Dendritic cell treated with granulocyte-macrophage colony-stimulating factor and Interleukin-4, amounts not matched to agents 40 ng/mL and 50 ng/mL, for 4 days (primary cell): ENCODE data around the gene C1QBP.

Source experiments
- H3K27ac Mint-ChIP-seq: one replicate; pipeline ENCODE4 v1.8.0; 2022; ENCODE audit warnings: mild to moderate bottlenecking, mixed read lengths
- H3K27me3 Mint-ChIP-seq: one replicate; pipeline ENCODE4 v1.8.0; 2022; ENCODE audit warnings: mild to moderate bottlenecking, mixed read lengths
- H3K36me3 Mint-ChIP-seq: one replicate; pipeline ENCODE4 v1.8.0; 2022; ENCODE audit warnings: low read depth, mixed read lengths
- H3K4me1 Mint-ChIP-seq: one replicate; pipeline ENCODE4 v1.8.0; 2022; ENCODE audit warnings: low read depth, mixed read lengths
- H3K4me3 Mint-ChIP-seq: one replicate; pipeline ENCODE4 v1.8.0; 2022; ENCODE audit warnings: mild to moderate bottlenecking, moderate library complexity, mixed read lengths
- H3K9me3 Mint-ChIP-seq: one replicate; pipeline ENCODE4 v1.8.0; 2022; ENCODE audit warnings: mixed read lengths
- intact Hi-C: fragments of 100-400 bp; cut with micrococcal nuclease; formaldehyde crosslinking; loops from one replicate; pipeline ENCODE4 v1.15.0; 2022

Gene C1QBP

DNA sequence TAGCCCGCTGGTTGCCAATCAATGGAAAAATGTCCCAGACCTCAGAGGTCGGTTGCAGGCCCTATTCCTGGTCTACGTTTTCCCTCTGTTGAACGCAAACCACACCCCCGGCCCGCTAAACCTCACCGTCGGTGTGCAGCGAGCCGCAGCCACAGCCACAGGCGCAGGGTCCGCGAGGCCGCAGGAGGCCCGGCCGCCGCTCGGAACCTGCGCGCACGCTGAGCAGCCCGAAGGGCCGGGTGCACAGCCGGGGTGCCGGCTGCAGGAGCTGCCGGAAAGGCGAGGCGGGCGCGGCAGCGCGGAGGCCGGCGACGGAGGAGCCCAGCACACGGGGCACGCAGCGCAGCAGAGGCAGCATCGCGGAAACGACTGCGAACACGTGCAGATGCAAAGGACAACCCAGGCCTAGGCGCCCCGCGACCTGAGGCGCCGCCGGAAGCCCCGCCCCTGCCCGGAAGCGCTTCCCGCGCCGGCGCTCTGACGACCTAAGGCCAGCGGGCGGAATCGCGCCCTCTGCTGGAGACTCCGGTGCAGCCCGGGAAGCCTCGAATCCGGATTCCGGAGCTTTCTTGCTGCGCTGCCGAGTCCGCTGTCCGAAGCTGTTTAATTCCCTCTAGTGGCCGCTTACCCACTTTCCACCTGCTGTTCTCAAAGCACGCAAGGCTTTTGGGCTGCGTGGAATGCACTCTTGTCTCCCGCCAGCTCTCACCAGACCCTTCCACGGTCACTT is at the start of gene C1QBP:
C1QBP (minus strand) TSS at position 440 of the 730 bp plus-strand sequence; CDS start at position 358, 82 bp downstream.
- peaks cover 59% of the 10 kb centered on the region for H3K36me3 Mint-ChIP-seq
- H3K4me1 Mint-ChIP-seq = peaks cover 35% of the 10 kb centered on the region
- no peaks in the 10 kb centered on the region for H3K9me3 Mint-ChIP-seq
- intact Hi-C loops = loop anchor here (1.0 to 2.0 kb wide), 3 partner anchors 20 to 48 kb away; partner anchors contain the start of genes DERL2, DHX33, MIS12 and NUP88
- no peaks in the 10 kb centered on the region for H3K27me3 Mint-ChIP-seq
- peak within 1 kb of the TSS; percentile 87 for H3K27ac Mint-ChIP-seq
- peak within 1 kb of the TSS; percentile 79 for H3K4me3 Mint-ChIP-seq

DNA sequence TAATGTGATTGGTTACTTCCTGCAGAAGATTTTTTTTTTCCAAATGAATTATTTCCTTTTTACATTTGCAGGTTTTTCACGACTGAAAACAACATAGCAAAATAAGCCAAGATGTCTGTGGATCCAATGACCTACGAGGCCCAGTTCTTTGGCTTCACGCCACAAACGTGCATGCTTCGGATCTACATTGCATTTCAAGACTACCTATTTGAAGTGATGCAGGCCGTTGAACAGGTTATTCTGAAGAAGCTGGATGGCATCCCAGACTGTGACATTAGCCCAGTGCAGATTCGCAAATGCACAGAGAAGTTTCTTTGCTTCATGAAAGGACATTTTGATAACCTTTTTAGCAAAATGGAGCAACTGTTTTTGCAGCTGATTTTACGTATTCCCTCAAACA is 49.8 kb upstream of the C1QBP start:
- peaks cover 55% of the 10 kb centered on the region for H3K36me3 Mint-ChIP-seq
- H3K27ac Mint-ChIP-seq = no peak overlapping the region
- intact Hi-C loops = no loop called here
- no peaks in the 10 kb centered on the region for H3K27me3 Mint-ChIP-seq
- no peak overlapping the region for H3K4me3 Mint-ChIP-seq
- peaks cover 29% of the 10 kb centered on the region for H3K4me1 Mint-ChIP-seq
- peaks cover 11% of the 10 kb centered on the region for H3K9me3 Mint-ChIP-seq

- peak within 1 kb of the TSS; percentile 96 for H3K4me3 Mint-ChIP-seq
- peaks cover 78% of the 10 kb centered on the region for H3K36me3 Mint-ChIP-seq
- intact Hi-C loops = loop anchor here (1.0 to 2.0 kb wide), 2 partner anchors 48 to 67 kb away; partner anchors contain the start of genes C1QBP and NUP88
- H3K4me1 Mint-ChIP-seq = peaks cover 35% of the 10 kb centered on the region
- no peaks in the 10 kb centered on the region for H3K27me3 Mint-ChIP-seq
- H3K9me3 Mint-ChIP-seq = no peaks in the 10 kb centered on the region
- H3K27ac Mint-ChIP-seq = peak within 1 kb of the TSS; percentile 99
Measured at GRCh38 chr17:5486206-5487124, 47.5 kb upstream of the C1QBP start, which contains the start of gene MIS12. Gene MIS12 (plus strand): TSS chr17:5486566. CDS start chr17:5488863, 2,297 bp downstream.

DNA sequence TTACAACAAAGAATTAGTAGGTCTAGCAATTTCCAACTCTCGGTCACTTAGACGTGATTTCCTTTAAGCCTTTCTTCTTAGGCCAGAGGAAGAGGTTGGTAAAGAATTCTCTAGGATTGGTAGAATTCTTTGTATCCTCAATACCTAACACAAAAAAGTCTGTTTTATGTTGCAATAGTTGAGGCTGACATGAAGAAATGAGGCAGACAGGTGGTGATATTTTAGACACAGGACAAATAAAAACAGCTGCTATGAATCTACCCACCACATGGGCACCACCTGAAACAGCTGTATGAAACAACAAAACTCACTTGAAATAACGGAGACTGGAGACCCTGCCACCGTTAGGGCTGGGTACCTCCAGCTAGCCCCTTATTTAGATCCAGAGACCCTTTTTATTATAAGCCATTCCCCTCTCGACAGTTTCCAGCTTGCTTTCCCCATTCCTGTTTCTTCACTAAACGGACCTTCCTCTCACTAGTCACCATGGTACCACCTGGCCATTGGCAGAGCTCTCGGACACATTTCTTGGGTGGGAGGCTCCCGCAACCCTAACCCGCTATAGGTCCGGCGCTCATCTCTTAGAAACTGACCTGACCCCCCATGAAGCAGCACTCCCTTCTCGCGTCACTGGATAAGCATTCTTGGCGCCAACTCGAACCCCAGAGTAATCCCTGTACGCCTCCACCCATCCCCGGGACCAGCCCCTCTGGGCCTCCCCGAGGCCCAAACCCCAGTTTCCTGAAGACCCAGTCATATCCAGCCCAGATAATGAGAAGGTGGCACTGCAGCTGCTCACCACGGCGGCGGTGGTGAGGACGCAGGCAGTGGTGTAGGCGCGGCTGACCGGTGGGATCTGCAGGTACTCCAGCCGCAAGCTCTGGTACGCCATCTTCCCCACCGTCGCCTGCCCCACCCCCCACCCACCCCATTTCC is 46.6 kb upstream of the C1QBP start, which contains the start of gene DERL2:
DERL2 (minus strand) TSS at position 909 of the 936 bp plus-strand sequence; CDS start at position 892, 17 bp downstream.
- Mint-ChIP-seq H3K4me3 (peak within 1 kb of the TSS; percentile 96), H3K4me1 (peaks cover 35% of the 10 kb centered on the region), H3K36me3 (peaks cover 81% of the 10 kb centered on the region), H3K27ac (peak within 1 kb of the TSS; percentile 99), H3K27me3 (no peaks in the 10 kb centered on the region), H3K9me3 (no peaks in the 10 kb centered on the region)
- intact Hi-C loops = loop anchor here (1.0 to 2.0 kb wide), 2 partner anchors 47 to 66 kb away; partner anchors contain the start of genes C1QBP and NUP88

DNA sequence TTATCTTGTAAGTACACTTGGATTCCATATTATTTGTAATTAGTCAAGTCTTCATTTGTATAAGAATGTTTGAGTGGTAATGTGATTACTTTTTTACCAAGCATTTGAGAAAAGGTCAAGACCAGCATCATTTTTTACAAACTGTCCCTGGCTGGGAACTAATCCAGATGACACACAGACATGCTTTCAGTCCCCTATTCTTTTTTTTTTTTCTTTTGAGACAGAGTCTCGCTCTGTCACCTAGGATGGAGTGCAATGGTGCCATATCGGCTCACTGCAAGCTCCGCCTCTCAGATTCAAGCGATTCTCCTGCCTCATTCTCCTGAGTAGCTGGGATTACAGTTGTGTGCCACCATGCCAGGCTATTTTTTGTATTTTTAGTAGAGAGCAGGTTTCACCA is 42.5 kb upstream of the C1QBP start:
- Mint-ChIP-seq H3K4me3 (no peak overlapping the region), H3K36me3 (peaks cover 91% of the 10 kb centered on the region), H3K27me3 (no peaks in the 10 kb centered on the region), H3K27ac (no peak overlapping the region), H3K9me3 (no peaks in the 10 kb centered on the region), H3K4me1 (peaks cover 23% of the 10 kb centered on the region)
- intact Hi-C loops = no loop called here

GRCh38 chr17:5480962-5481361 is 42.0 kb upstream of the C1QBP start:
- Mint-ChIP-seq H3K27me3 (no peaks in the 10 kb centered on the region), H3K4me1 (peaks cover 23% of the 10 kb centered on the region), H3K27ac (no peak overlapping the region), H3K9me3 (no peaks in the 10 kb centered on the region), H3K4me3 (no peak overlapping the region), H3K36me3 (peaks cover 92% of the 10 kb centered on the region)
- intact Hi-C loops = no loop called here

GRCh38 chr17:5478992-5479391 is 40.0 kb upstream of the C1QBP start:
- Mint-ChIP-seq H3K4me1 (peaks cover 8% of the 10 kb centered on the region), H3K27me3 (no peaks in the 10 kb centered on the region), H3K36me3 (peaks cover 100% of the 10 kb centered on the region), H3K4me3 (no peak overlapping the region), H3K9me3 (no peaks in the 10 kb centered on the region), H3K27ac (no peak overlapping the region)
- intact Hi-C loops = no loop called here

DNA sequence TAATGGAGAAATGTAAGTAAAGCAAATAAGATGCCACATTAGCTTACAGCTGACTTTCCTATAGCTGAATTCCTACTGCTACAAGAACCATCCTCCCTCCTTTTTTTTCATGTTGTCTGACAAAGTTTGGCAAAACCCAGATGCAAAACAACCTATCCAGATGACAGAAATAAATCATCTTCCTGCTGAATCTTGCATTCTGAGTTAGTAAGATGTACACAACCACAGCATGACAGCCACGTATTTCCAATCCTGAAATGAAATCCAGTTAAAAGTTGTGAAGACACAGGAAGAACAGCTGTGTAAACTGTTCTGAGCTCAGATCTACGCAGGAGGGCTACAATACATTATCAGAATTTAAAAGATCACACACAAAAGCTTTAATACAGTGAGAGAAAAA is 35.0 kb upstream of the C1QBP start:
- Mint-ChIP-seq H3K27me3 (no peaks in the 10 kb centered on the region), H3K4me1 (no peaks in the 10 kb centered on the region), H3K9me3 (no peaks in the 10 kb centered on the region), H3K4me3 (no peak overlapping the region), H3K27ac (no peak overlapping the region), H3K36me3 (peaks cover 73% of the 10 kb centered on the region)
- intact Hi-C loops = no loop called here

GRCh38 chr17:5472511-5472910 is 33.6 kb upstream of the C1QBP start:
- Mint-ChIP-seq H3K9me3 (no peaks in the 10 kb centered on the region), H3K27me3 (no peaks in the 10 kb centered on the region), H3K4me1 (peaks cover 9% of the 10 kb centered on the region), H3K4me3 (no peak overlapping the region), H3K36me3 (peaks cover 67% of the 10 kb centered on the region), H3K27ac (no peak overlapping the region)
- intact Hi-C loops = no loop called here

DNA sequence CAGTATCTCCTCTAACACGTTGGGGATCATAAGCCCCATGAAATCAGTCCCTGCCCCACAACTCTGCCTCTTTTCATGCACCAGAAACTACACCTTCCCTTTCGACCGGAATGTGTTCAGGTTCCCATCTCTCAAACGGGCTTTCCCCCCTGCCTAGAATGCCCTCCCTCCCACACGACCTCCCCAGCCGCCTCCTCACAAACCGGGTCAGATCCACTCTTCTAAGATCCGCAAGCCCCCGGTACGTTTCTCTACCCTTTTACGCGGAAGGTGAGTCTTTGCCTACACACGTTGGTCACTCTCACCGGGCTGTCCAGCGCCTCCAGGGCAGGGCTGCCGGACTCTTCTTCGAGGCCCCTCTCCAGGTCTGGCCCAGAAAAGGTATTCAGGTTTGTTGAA is 29.1 kb upstream of the C1QBP start:
- no peaks in the 10 kb centered on the region for H3K9me3 Mint-ChIP-seq
- H3K27ac Mint-ChIP-seq = peak overlapping the region; percentile 65
- no peaks in the 10 kb centered on the region for H3K27me3 Mint-ChIP-seq
- H3K4me1 Mint-ChIP-seq = peaks cover 39% of the 10 kb centered on the region
- peak overlapping the region; percentile 77 for H3K4me3 Mint-ChIP-seq
- intact Hi-C loops = loop anchor here (2.0 kb wide), 1 partner anchor 29 kb away; the partner anchor contains the start of gene C1QBP
- H3K36me3 Mint-ChIP-seq = peaks cover 25% of the 10 kb centered on the region

- H3K27me3 Mint-ChIP-seq = no peaks in the 10 kb centered on the region
- H3K27ac Mint-ChIP-seq = peak overlapping the region; percentile 65
- peaks cover 22% of the 10 kb centered on the region for H3K36me3 Mint-ChIP-seq
- no peaks in the 10 kb centered on the region for H3K9me3 Mint-ChIP-seq
- H3K4me3 Mint-ChIP-seq = peak overlapping the region; percentile 77
- intact Hi-C loops = no loop called here
- peaks cover 44% of the 10 kb centered on the region for H3K4me1 Mint-ChIP-seq
Measured at GRCh38 chr17:5467416-5467815, 28.5 kb upstream of the C1QBP start.

GRCh38 chr17:5466295-5466694 is 27.3 kb upstream of the C1QBP start:
- peaks cover 49% of the 10 kb centered on the region for H3K4me1 Mint-ChIP-seq
- peaks cover 20% of the 10 kb centered on the region for H3K36me3 Mint-ChIP-seq
- no peaks in the 10 kb centered on the region for H3K27me3 Mint-ChIP-seq
- H3K4me3 Mint-ChIP-seq = no peak overlapping the region
- no peaks in the 10 kb centered on the region for H3K9me3 Mint-ChIP-seq
- intact Hi-C loops = no loop called here
- no peak overlapping the region for H3K27ac Mint-ChIP-seq
